Loucy (cell line): ENCODE measurements around the gene RAF1.

Experiments
- H2AFZ ChIP-seq: fragments of 200-600 bp; sonication (generic); 2 replicates; pipeline ENCODE4 v1.6.0; 2016; ENCODE audit warnings: antibody characterized with exemption, mild to moderate bottlenecking, low read length, moderate library complexity
- H3F3A ChIP-seq: fragments of 200-600 bp; 2 replicates; pipeline ENCODE4 v1.6.0; 2016; ENCODE audit warnings: antibody characterized with exemption, low read depth, mild to moderate bottlenecking
- H3K27me3 ChIP-seq: fragments of 200-600 bp; sonication (generic); 2 replicates; pipeline ENCODE4 v1.6.1; 2014; ENCODE audit warnings: low read length, mild to moderate bottlenecking; ENCODE audit not compliant: insufficient read depth, poor library complexity, severe bottlenecking
- H3K36me3 ChIP-seq: fragments of 200-600 bp; sonication (generic); 2 replicates; pipeline ENCODE4 v1.6.1; 2016; ENCODE audit warnings: low read length; ENCODE audit not compliant: insufficient read depth
- H3K4me1 ChIP-seq: fragments of 200-600 bp; sonication (generic); 2 replicates; pipeline ENCODE4 v1.5.1; 2014; ENCODE audit warnings: low read length, mild to moderate bottlenecking; ENCODE audit not compliant: insufficient read depth, poor library complexity, severe bottlenecking
- H3K4me2 ChIP-seq: fragments of 200-600 bp; sonication (generic); 2 replicates; pipeline ENCODE4 v1.6.0; 2014; ENCODE audit warnings: antibody characterized with exemption, low read length, low read depth, mild to moderate bottlenecking; ENCODE audit not compliant: poor library complexity, severe bottlenecking
- H3K4me3 ChIP-seq: fragments of 200-600 bp; sonication (generic); 2 replicates; pipeline ENCODE4 v1.5.1; 2014; ENCODE audit warnings: low read length, mild to moderate bottlenecking, mixed read lengths; ENCODE audit not compliant: poor library complexity, severe bottlenecking
- H3K79me2 ChIP-seq: fragments of 200-600 bp; sonication (generic); 2 replicates; pipeline ENCODE4 v1.6.1; 2014; ENCODE audit warnings: low read length; ENCODE audit not compliant: insufficient read depth
- H3K9ac ChIP-seq: fragments of 200-600 bp; sonication (generic); 2 replicates; pipeline ENCODE4 v1.6.0; 2014; ENCODE audit warnings: mild to moderate bottlenecking, low read depth, low read length, moderate library complexity; ENCODE audit not compliant: poor library complexity, severe bottlenecking
- H3K9me2 ChIP-seq: fragments of 200-600 bp; sonication (generic); replicated peaks from 2 replicates; pipeline ENCODE4 v1.6.1; 2016; ENCODE audit warnings: low read depth, low read length, mixed read lengths
- H3K9me3 ChIP-seq: fragments of 200-600 bp; sonication (generic); 2 replicates; pipeline ENCODE4 v1.6.1; 2014; ENCODE audit warnings: mild to moderate bottlenecking, antibody characterized with exemption, low read length, low read depth; ENCODE audit not compliant: insufficient read depth
- H4K20me1 ChIP-seq: fragments of 200-600 bp; sonication (generic); 2 replicates; pipeline ENCODE4 v1.6.0; 2014; ENCODE audit warnings: antibody characterized with exemption, low read length, mild to moderate bottlenecking; ENCODE audit not compliant: insufficient read depth, poor library complexity, severe bottlenecking
- EZH2phosphoT487 ChIP-seq: fragments of 200-600 bp; IDR thresholded peaks from 2 replicates; pipeline ENCODE4 v1.6.1; 2018; ENCODE audit warnings: antibody characterized with exemption, mild to moderate bottlenecking, moderate library complexity, borderline replicate concordance
- TF ChIP-seq, protein P1 (sequence below): fragments of 200-600 bp; sonication (generic); conservative IDR thresholded peaks from 2 replicates; pipeline ENCODE4 v1.5.1; 2014; ENCODE audit warnings: mild to moderate bottlenecking, antibody characterized with exemption, low read length

Gene RAF1

GRCh38 chr3:12686096-12686495 is 22.2 kb upstream of the RAF1 start:
- Histone ChIP-seq H3K4me3 (no peak overlapping the region), H3K4me1 (no peaks in the 10 kb centered on the region), H3K9me3 (no peaks in the 10 kb centered on the region), H3K4me2 (no peak overlapping the region), H4K20me1 (no peaks in the 10 kb centered on the region), H3K9ac (no peak overlapping the region), H3K9me2 (no peaks in the 10 kb centered on the region), H2AFZ (no peak overlapping the region), H3K27me3 (no peaks in the 10 kb centered on the region), H3K79me2 (no peaks in the 10 kb centered on the region), H3F3A (no peaks in the 10 kb centered on the region), H3K36me3 (no peaks in the 10 kb centered on the region)
- no peak for TF ChIP-seq EZH2phosphoT487
- TF ChIP-seq, protein P1, sequence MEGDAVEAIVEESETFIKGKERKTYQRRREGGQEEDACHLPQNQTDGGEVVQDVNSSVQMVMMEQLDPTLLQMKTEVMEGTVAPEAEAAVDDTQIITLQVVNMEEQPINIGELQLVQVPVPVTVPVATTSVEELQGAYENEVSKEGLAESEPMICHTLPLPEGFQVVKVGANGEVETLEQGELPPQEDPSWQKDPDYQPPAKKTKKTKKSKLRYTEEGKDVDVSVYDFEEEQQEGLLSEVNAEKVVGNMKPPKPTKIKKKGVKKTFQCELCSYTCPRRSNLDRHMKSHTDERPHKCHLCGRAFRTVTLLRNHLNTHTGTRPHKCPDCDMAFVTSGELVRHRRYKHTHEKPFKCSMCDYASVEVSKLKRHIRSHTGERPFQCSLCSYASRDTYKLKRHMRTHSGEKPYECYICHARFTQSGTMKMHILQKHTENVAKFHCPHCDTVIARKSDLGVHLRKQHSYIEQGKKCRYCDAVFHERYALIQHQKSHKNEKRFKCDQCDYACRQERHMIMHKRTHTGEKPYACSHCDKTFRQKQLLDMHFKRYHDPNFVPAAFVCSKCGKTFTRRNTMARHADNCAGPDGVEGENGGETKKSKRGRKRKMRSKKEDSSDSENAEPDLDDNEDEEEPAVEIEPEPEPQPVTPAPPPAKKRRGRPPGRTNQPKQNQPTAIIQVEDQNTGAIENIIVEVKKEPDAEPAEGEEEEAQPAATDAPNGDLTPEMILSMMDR: no peak

DNA sequence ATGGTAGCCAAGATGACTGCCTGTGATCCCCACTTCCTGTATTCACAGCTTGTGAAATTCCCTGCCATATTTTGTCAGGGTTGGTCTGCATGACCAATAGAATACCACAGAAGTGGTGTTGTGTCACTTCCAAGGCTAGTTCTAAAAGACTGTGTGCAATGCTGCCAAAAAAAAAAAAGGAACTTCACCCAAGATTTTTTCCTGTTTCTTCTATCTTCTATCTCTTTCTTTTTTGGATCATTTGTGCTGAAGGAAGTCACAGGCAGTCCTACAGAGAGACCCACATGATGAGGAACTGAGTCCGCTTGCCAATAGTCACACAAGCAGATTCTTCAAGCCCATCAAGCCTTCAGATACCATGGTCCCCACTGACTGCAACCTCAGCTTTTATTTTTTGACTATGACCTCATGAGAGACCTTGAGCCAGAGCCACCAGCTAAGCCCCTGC is 18.1 kb upstream of the RAF1 start:
- Histone ChIP-seq H3K4me1 (no peaks in the 10 kb centered on the region), H3K27me3 (no peaks in the 10 kb centered on the region), H3K9me2 (no peaks in the 10 kb centered on the region), H3K9ac (no peak overlapping the region), H4K20me1 (no peaks in the 10 kb centered on the region), H3F3A (no peaks in the 10 kb centered on the region), H3K9me3 (no peaks in the 10 kb centered on the region), H3K79me2 (no peaks in the 10 kb centered on the region), H3K4me2 (no peak overlapping the region), H3K4me3 (no peak overlapping the region), H3K36me3 (no peaks in the 10 kb centered on the region), H2AFZ (peak overlapping the region; percentile 82)
- no peak for TF ChIP-seq EZH2phosphoT487
- TF ChIP-seq, protein P1: no peak

GRCh38 chr3:12681089-12681942 is 17.4 kb upstream of the RAF1 start:
- no peak overlapping the region for H3K9ac ChIP-seq
- no peaks in the 10 kb centered on the region for H3F3A ChIP-seq
- H3K4me1 ChIP-seq: no peaks in the 10 kb centered on the region
- TF ChIP-seq EZH2phosphoT487: no peak
- TF ChIP-seq, protein P1: no peak
- no peaks in the 10 kb centered on the region for H3K36me3 ChIP-seq
- no peaks in the 10 kb centered on the region for H4K20me1 ChIP-seq
- no peaks in the 10 kb centered on the region for H3K9me2 ChIP-seq
- H3K79me2 ChIP-seq: no peaks in the 10 kb centered on the region
- H3K4me2 ChIP-seq: no peak overlapping the region
- H3K27me3 ChIP-seq: no peaks in the 10 kb centered on the region
- no peaks in the 10 kb centered on the region for H3K9me3 ChIP-seq
- no peak overlapping the region for H3K4me3 ChIP-seq
- peak overlapping the region; percentile 82 for H2AFZ ChIP-seq
